SH-SY5Y (cell line): ENCODE results near the gene MCTP2.

Source experiments
- GATA2 ChIP-seq: IDR thresholded peaks from 2 replicates; pipeline ENCODE4 v1.6.1; 2011; ENCODE audit warnings: mild to moderate bottlenecking, low read depth, low read length
- GATA3 ChIP-seq: IDR thresholded peaks from 2 replicates; pipeline ENCODE4 v1.6.1; 2011; ENCODE audit warnings: low read depth, mild to moderate bottlenecking, low read length, moderate library complexity

DNA sequence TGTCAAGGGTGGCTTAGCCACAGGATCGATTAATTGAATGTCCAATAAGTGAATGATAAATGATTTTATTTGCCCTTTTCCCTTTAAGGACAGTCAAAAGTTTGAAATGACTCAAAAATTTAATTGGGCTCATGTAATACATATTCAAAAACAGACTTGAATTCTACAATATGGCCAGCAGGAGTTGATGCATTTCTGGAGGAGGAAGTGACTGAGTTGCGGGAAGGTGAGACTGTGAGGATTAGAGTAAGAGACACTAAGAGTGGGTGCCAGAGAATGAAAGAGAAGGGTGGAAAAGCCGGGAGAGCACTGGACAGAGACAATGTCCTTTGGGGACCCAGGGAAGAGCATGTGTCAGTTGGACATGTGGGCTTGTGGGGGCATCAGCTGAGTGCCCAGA is 83.3 kb downstream of the MCTP2 start:
- TF ChIP-seq GATA2 (no peak), GATA3 (no peak)
